ENCODE measurements around the gene FBF1. TPM values are rescaled to one million over a fixed set of nuclear protein-coding genes. Genes with fewer than 3 reads are reported as not detected.
"Not testable (repeated sequence)": the region's sequence is repeated elsewhere in the genome, so short reads cannot be mapped to it uniquely, and the experiment has no call there.

Gene FBF1, protein sequence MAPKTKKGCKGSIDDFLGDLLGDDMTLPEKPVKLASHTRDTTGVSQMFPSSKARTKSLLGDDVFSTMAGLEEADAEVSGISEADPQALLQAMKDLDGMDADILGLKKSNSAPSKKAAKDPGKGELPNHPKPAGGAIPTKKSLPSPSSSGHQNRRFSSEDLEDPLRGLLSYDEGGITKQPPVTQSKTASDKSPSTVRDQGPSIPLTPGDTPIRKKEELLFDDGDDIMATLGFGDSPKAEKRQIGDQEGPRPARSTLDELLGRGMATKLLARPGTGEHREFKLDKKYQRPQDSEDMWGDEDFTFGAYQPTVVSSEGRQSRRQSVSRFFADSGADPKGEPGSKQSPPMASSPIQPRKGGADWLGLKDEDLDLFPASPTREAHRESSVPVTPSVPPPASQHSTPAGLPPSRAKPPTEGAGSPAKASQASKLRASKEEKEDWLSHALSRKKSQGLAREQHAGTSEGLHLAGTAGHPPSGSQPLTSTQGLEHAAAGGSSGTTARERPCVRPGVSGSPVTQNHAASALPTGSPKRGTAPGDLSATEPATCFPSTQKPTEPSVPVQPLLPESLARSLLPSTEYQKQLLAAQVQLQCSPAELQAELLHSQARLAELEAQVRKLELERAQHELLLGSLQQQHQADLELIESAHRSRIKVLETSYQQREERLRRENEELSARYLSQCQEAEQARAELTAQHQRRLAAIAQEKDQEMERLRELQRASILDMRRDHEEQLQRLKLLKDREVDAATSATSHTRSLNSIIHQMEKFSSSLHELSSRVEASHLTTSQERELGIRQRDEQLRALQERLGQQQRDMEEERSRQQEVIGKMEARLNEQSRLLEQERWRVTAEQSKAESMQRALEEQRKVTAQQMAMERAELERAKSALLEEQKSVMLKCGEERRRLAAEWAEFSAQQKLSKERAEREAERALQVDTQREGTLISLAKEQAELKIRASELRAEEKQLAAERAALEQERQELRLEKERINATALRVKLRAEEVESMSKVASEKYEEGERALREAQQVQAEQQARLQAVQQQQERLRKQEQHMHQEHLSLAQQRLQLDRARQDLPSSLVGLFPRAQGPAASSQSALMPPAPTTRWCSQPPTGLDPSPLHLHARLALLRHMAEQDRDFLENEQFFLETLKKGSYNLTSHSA
- total RNA-seq (2014; rRNA removed; shearing (Covaris generic)) = 17.9 and 27.7 TPM in 2 replicates

DNA sequence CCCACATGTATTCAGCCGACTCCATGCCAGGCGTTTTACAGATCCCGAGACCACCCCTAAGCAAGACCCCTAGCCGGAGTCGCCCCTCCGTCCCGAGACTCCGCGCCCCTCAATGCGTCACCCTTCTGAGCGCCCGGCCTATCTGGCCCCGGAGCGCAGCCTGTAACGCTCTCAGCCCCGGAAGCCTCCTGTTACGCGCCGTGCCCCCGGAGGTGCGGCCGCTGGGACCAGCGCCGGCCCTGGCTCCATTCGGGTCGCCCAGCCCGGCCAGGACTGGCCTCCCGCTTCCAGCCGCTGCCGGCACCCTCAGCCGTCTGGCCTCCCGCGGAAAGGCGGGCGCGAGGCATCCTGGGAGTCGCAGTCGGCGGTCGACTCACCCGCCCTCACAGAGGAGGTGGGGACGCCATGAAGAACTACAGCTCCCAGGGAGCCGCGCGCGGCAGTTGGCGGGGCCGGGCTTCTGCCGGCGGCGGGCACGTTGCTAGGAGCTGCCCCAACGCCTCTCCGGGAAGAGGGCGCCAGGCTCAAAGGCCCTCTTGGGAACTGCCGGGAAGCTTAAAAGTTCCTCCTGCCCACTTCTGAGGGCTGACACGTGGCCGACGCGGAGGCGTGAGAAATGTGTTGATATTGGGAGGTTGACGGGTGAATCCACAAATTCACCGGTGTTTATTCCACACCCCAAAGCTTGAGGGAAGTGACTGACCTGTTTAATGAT lies at the start of gene FBF1:
Gene FBF1 (minus strand): TSS at position 316 of the 715 bp plus-strand sequence. CDS start 2,893 bp downstream, outside the sequence.
- no peaks in the 10 kb centered on the region for H3K27me3 ChIP-seq (ENCODE audit: control insufficient read depth, insufficient read depth, low read length)
- DNase-seq = peak; percentile 98
- H3K4me3 ChIP-seq (ENCODE audit: insufficient read depth, low read depth, low read length) = peak within 1 kb of the TSS; percentile 81
- no peaks in the 10 kb centered on the region for H3K36me3 ChIP-seq (replicated peaks; ENCODE audit: control insufficient read depth, insufficient read depth, low read length)

DNA sequence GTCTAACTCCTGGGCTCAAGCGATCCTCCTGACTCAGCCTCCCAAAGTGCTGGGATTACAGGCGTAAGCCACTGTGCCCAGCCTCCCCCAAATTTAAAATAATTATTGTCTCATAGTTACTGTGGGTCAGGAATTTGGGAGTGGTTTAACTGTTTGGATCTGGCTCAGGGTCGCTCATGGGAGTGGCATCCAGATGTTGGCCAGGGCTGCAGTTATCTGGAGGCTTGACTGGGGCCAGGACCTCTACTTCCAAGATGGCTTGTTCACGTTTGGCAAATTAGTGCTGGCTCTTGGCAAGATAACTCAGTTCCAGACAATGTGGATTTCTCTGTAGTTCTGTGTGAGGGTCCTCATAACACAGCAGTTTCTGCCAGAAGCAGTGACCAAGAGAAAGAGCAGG lies 46.2 kb upstream of the FBF1 start:
- peaks cover 3% of the 10 kb centered on the region for H3K36me3 ChIP-seq (replicated peaks; ENCODE audit: control insufficient read depth, insufficient read depth, low read length)
- no peak overlapping the region for H3K4me3 ChIP-seq (ENCODE audit: insufficient read depth, low read depth, low read length)
- no peaks in the 10 kb centered on the region for H3K27me3 ChIP-seq (ENCODE audit: control insufficient read depth, insufficient read depth, low read length)
- DNase-seq = no peak

DNA sequence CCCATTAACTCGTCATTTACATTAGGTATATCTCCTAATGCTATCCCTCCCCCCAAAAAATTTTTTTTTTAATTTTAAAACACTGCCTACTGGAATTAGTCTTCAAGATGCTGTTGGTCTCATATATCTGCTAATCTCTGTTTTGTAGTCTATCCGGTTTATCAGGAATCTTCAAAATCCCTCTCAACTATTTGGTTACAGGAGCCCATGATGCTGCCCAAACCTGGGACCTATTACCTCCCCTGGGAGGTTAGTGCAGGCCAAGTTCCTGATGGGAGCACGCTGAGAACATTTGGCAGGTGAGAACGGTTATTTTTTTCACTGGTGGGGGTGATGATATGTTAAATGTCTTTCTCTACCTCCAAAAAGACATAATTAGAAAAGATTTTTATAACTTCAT lies 45.1 kb upstream of the FBF1 start:
- no peak for DNase-seq
- Histone ChIP-seq H3K4me3 (ENCODE audit: insufficient read depth, low read depth, low read length) (no peak overlapping the region), H3K36me3 (replicated peaks; ENCODE audit: control insufficient read depth, insufficient read depth, low read length) (no peaks in the 10 kb centered on the region), H3K27me3 (ENCODE audit: control insufficient read depth, insufficient read depth, low read length) (no peaks in the 10 kb centered on the region)

DNA sequence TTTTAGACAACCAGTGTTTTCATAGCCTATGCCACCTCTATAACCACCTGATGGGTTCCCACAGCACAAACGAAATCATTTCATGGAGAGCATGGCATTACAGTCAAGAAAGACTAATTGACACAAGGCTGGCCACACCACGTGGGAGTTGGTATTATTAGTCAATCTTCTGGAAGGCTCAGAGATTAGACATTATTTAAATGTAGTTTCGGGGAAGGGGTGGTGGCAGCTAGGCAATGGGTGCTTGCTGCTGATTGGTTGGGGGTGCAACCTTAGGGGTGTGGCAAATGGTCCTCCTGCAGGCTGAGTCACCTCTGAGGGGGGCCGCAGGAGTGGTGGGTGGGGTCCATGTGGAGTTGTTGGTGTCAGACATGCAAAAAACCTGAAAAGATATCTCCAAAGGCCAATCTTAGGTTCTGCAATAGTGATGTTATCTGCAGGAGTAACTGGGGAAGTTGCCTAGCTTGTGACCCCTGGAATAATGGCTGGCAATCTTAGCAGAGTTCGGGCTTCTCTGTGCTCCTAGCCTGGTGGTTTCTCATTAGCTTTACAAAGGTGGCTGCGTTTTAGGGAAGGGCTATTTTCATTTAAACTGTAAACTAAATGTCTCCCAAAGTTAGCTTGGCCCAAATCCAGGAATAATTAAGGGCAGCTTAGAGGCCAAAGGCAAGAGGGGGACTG lies 42.8 kb upstream of the FBF1 start:
- peak; percentile 67 for DNase-seq
- no peaks in the 10 kb centered on the region for H3K27me3 ChIP-seq (ENCODE audit: control insufficient read depth, insufficient read depth, low read length)
- H3K4me3 ChIP-seq (ENCODE audit: insufficient read depth, low read depth, low read length) = no peak overlapping the region
- H3K36me3 ChIP-seq (replicated peaks; ENCODE audit: control insufficient read depth, insufficient read depth, low read length) = no peaks in the 10 kb centered on the region

DNA sequence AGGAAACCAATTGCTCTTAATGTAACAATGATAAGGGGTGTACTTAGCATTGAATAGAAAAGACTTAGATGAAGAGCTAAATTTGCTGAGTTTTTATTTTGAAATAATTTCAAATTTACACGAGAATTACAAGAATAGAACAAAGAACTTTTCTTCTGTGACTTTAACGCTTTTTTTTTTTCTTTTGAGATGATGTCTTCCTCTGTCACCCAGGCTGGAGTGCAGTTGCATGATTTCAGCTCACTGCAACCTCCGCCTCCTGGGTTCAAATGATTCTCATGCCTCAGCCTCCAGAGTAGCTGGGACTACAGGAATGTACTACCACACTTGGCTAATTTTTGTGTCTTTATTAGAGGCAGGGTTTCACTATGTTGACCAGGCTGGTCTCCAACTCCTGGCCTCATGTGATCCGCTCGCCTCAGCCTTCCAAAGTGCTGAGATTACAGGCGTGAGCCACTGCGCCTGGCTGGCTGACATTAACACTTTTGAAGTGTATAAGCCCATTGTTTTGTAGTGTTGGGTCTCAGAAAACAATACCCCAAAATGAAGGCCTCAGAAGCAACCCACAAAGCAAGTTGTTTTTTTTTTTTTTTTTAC lies 40.3 kb upstream of the FBF1 start:
- no peaks in the 10 kb centered on the region for H3K27me3 ChIP-seq (ENCODE audit: control insufficient read depth, insufficient read depth, low read length)
- H3K36me3 ChIP-seq (replicated peaks; ENCODE audit: control insufficient read depth, insufficient read depth, low read length) = no peaks in the 10 kb centered on the region
- H3K4me3 ChIP-seq (ENCODE audit: insufficient read depth, low read depth, low read length) = no peak overlapping the region
- no peak for DNase-seq

DNA sequence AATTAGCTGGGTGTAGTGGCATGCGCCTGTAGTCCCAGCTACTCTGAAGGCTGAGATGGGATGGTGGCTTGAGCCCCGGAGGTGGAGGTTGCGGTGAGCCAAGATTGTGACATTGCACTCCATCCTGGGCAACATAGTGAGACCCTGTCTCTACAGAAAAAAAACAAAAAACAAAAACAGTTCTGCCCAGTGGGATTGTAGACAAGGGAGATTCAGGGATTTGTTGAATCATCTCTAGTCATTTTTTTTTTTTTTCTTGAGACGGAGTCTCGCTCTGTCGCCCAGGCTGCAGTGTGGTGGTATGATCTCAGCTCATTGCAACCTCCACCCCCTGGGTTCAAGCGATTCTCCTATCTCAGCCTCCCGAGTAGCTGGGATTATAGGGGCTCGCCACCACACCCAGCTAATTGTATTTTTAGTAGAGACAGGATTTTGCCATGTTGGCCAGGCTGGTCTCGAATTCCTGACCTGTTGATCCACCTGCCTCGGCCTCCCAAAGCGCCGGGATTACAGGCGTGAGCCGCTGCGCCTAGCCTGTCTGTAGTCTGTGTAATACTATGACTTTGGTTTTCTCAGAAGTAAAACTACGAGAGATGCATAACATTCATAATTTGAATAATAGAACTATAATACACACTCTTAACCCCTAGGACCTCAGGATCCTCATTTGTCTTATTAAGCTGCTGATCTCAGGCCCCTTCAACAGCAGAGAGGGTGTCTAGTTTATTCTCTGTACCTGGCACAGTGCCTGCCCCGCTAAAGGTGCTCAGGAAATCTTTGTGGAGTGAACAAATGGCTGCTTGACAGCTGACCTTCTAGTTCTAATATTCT lies 39.6 kb upstream of the FBF1 start:
- Histone ChIP-seq H3K36me3 (replicated peaks; ENCODE audit: control insufficient read depth, insufficient read depth, low read length) (no peaks in the 10 kb centered on the region), H3K4me3 (ENCODE audit: insufficient read depth, low read depth, low read length) (peak overlapping the region; percentile 82), H3K27me3 (ENCODE audit: control insufficient read depth, insufficient read depth, low read length) (no peaks in the 10 kb centered on the region)
- DNase-seq = no peak

DNA sequence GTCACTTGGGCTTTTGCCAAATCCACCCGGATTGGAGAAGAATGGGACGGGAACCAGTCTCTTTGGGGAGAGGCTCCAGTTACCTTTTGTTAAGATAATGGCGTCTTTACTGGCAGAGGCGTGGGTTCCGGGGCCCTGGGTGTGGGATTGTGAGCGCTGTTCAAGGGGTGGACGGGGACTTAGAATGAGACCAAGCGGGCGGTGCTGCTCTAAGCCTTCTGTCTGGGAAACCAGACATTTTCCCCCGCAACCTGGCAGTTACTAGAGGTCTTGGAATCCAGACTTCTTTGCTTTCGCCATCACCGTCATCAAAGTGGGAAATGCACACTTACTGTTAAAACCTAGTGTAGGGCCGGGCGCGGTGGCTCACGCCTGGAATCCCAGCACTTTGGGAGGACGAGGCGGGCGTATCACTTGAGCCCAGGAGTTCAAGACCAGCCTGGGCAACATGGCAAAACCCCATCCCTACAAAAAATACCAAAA lies 38.9 kb upstream of the FBF1 start:
- no peak for DNase-seq
- H3K36me3 ChIP-seq (replicated peaks; ENCODE audit: control insufficient read depth, insufficient read depth, low read length) = no peaks in the 10 kb centered on the region
- H3K27me3 ChIP-seq (ENCODE audit: control insufficient read depth, insufficient read depth, low read length) = no peaks in the 10 kb centered on the region
- peak overlapping the region; percentile 82 for H3K4me3 ChIP-seq (ENCODE audit: insufficient read depth, low read depth, low read length)

DNA sequence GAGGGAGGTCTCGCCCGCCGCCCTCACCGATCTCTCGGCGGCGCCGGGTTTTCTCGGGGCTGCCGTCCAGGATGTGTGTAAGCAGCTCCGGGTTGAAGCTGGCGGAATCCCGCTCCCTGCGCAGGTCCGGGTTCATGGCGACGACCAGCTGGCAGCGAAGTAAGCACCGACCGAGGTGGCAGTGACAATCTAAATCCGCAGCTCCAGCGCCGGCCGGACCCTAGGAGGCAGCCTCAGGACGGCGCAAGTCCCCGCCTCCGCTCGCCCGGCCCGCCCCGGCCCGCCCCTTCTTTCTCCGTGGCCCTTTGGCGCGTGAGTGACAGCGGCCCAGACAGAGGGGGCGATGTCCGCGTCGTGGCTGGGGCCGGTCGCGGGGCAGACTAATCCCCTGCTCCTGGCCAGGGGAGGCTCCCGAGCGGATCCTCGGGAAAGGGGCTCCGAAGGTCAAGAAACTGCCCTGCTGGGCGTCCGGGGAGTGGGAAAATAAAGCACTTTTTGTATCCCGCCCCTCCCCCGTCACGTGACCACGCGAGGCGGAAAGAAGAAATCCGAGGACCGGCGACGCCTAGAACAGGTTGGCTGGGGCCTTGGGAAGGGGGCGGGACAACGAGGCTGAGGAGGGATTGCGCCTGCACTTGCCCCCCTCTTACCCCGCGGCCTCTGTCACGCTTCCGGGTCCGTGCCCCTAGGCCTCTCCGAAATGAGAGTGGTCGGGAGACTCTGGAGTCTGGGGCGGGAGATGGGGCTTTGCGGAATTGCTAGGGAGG lies 38.3 kb upstream of the FBF1 start, which contains the start of the genes ACOX1 and TEN1:
Gene ACOX1 (minus strand): TSS at position 229 of the 767 bp plus-strand sequence. CDS start 93 bp downstream, at position 136.
Gene TEN1 (plus strand): TSS at position 303 of the 767 bp plus-strand sequence. CDS start 6,953 bp downstream, outside the sequence.
- Histone ChIP-seq H3K27me3 (ENCODE audit: control insufficient read depth, insufficient read depth, low read length) (no peaks in the 10 kb centered on the region), H3K36me3 (replicated peaks; ENCODE audit: control insufficient read depth, insufficient read depth, low read length) (no peaks in the 10 kb centered on the region), H3K4me3 (ENCODE audit: insufficient read depth, low read depth, low read length) (peak within 1 kb of the TSS; percentile 82)
- DNase-seq = peak; percentile 95

DNA sequence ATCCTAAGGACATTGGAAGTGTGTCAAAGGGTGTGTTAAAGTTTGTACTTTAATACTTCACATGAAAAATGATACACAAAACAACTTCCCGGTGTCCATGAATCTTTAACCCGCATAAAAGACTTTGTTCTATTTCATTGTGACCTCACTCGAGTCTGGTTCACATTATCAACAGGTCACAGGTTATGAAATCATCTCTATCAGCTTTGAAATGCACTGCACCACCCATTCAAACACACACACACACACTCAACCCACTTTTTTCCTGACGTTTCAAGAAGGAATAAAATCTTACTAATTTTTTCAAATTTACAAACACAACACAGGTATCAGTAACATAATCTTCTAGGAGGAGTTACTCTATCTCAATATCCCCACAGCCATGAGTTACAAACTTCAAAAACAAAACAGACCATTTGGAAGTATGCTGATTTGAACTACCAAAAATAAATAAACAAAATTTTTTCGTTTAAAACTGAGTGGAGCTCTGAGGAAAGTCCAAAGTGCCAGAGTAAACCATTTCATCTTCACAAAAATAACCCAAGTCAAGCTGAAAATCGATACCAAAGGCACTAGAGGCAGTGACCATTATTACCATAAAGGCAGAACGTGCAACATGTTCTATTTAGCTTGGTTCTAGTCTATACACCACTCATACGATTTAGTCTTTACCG lies 35.5 kb upstream of the FBF1 start:
- Histone ChIP-seq H3K4me3 (ENCODE audit: insufficient read depth, low read depth, low read length) (no peak overlapping the region), H3K36me3 (replicated peaks; ENCODE audit: control insufficient read depth, insufficient read depth, low read length) (no peaks in the 10 kb centered on the region; the same call in 1 of the 2 replicates), H3K27me3 (ENCODE audit: control insufficient read depth, insufficient read depth, low read length) (no peaks in the 10 kb centered on the region)
- DNase-seq = no peak

DNA sequence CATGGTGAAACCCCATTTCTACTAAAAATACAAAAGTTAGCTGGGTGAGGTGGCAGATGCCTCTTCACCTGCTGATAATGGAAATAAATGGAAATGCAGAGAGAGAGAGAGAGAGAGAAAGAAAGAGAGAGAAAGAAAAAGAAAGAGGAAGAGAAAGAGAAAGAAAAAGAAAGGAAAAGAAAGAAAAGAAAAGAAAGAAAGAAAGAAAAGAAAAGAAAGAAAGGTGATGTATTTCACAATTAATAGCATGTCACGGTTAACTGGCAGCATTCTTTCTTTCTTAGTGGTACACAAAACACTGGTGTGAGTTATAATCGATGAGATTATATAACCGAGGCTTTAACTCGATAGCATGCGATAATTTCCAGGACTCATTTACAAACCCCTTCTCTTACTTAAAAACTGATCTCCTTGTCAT lies 34.9 kb upstream of the FBF1 start:
- H3K4me3 ChIP-seq (ENCODE audit: insufficient read depth, low read depth, low read length) = no peak overlapping the region
- H3K27me3 ChIP-seq (ENCODE audit: control insufficient read depth, insufficient read depth, low read length) = no peaks in the 10 kb centered on the region
- H3K36me3 ChIP-seq (replicated peaks; ENCODE audit: control insufficient read depth, insufficient read depth, low read length) = no peaks in the 10 kb centered on the region; the same call in 1 of the 2 replicates
- DNase-seq = no peak

DNA sequence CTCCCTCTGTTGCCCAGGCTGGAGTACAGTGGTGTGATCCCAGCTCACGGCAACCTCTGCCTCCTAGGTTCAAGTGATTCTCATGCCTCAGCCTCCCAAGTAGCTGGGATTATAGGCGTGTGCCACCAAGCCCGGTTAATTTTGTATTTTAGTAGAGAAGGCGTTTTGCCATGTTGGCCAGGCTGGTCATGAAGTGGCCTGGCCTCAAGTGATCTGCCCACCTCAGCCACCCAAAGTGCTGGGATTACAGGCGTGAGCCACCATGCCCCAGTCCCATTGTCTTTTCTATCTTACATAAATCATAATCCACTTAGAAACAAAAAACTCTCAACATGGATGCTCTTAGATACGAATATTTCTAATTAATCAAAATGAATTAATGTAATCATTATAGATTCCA lies 34.3 kb upstream of the FBF1 start:
- H3K4me3 ChIP-seq (ENCODE audit: insufficient read depth, low read depth, low read length); DNase-seq; H3K27me3 ChIP-seq (ENCODE audit: control insufficient read depth, insufficient read depth, low read length); H3K36me3 ChIP-seq (replicated peaks; ENCODE audit: control insufficient read depth, insufficient read depth, low read length): not testable (repeated sequence)

Data from H7 (cell line).